ENCODE data around the gene DROSHA.

The DROSHA gene

GRCh38 chr5:31504529-31504928 lies 27.4 kb downstream of the DROSHA start:
- TF ChIP-seq CTCF (IDR thresholded peaks at IDR 0.05; ENCODE audit: control extremely low read depth, extremely low read depth, low read depth, missing control alignments), result no peak
- CTCF ChIA-PET, result no interaction called here
- no peak for DNase-seq (ENCODE audit: extremely low spot score)
- POLR2A ChIA-PET, result no interaction called here

- DNase-seq (ENCODE audit: extremely low spot score), result no peak
- ChIA-PET POLR2A (interaction anchor here (0.6 kb wide), 1 partner anchor 209 kb away, joined by 4 read pairs; no protein-coding TSS in a partner anchor), CTCF (interaction anchor here (1.3 to 1.6 kb wide), 4 partner anchors 11 to 29 kb away, joined by 3 to 4 read pairs (median 4); partner anchors contain the start of gene DROSHA)
- TF ChIP-seq CTCF (IDR thresholded peaks at IDR 0.05; ENCODE audit: control extremely low read depth, extremely low read depth, low read depth, missing control alignments), result no peak
Observed at GRCh38 chr5:31502506-31502905, 29.4 kb downstream of the DROSHA start.

- no peak for TF ChIP-seq CTCF (IDR thresholded peaks at IDR 0.05; ENCODE audit: control extremely low read depth, extremely low read depth, low read depth, missing control alignments)
- ChIA-PET POLR2A (no interaction called here), CTCF (interaction anchor here (0.7 kb wide), 1 partner anchor 37 kb away, joined by 3 read pairs; no protein-coding TSS in a partner anchor)
- no peak for DNase-seq (ENCODE audit: extremely low spot score)
Observed at GRCh38 chr5:31500256-31500655, 31.6 kb downstream of the DROSHA start.

- ChIA-PET CTCF (interaction anchor here (1.3 to 1.5 kb wide), 2 partner anchors 9 to 11 kb away, joined by 3 read pairs; no protein-coding TSS in a partner anchor), POLR2A (no interaction called here)
- no peak for TF ChIP-seq CTCF (IDR thresholded peaks at IDR 0.05; ENCODE audit: control extremely low read depth, extremely low read depth, low read depth, missing control alignments)
Observed at GRCh38 chr5:31496891-31497290, 35.0 kb downstream of the DROSHA start.

GRCh38 chr5:31496301-31496700 lies 35.6 kb downstream of the DROSHA start:
- no peak for TF ChIP-seq CTCF (IDR thresholded peaks at IDR 0.05; ENCODE audit: control extremely low read depth, extremely low read depth, low read depth, missing control alignments)
- ChIA-PET POLR2A (no interaction called here), CTCF (interaction anchor here (1.5 kb wide), 1 partner anchor 10 kb away, joined by 3 read pairs; no protein-coding TSS in a partner anchor)
- no peak for DNase-seq (ENCODE audit: extremely low spot score)

More at GRCh38 chr5:31496891-31497290, 35.0 kb downstream of the DROSHA start:
- no peak for DNase-seq (ENCODE audit: extremely low spot score)

GRCh38 chr5:31495336-31495735 lies 36.6 kb downstream of the DROSHA start:
- no peak for TF ChIP-seq CTCF (IDR thresholded peaks at IDR 0.05; ENCODE audit: control extremely low read depth, extremely low read depth, low read depth, missing control alignments)
- ChIA-PET POLR2A (no interaction called here), CTCF (interaction anchor here (1.5 kb wide), 1 partner anchor 9 kb away, joined by 3 read pairs; no protein-coding TSS in a partner anchor)
- no peak for DNase-seq (ENCODE audit: extremely low spot score)
